ENCODE data around the gene ANO1.

The ANO1 gene

DNA sequence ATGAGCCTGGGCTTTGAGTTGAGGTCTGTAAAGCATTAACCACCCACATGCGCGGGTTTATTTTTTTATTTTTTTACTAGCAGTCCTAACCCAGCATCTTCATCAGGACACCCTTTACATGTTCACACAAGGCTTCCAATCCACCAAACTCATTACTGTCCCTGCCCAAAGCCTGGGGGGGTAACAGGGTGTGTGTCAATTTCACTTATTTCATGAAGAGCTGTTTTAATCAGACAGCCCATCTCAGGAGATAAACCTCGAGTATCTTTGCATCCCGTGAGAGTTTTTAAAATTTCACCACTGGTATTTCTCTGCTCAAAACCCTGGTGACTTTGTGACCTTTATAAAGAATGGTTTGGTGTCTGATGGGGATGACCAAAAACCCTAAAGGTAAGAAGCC lies 45.6 kb downstream of the ANO1 start:
- TF ChIP-seq CSDC2 (CRISPR knock-in tag; IDR thresholded peaks at IDR 0.05) (no peak), ZFP3 (CRISPR knock-in tag; IDR thresholded peaks at IDR 0.05) (no peak), ISL1 (CRISPR knock-in tag; IDR thresholded peaks at IDR 0.05) (no peak), SNAI2 (CRISPR knock-in tag; IDR thresholded peaks at IDR 0.05) (no peak), ARNTL (CRISPR knock-in tag; IDR thresholded peaks at IDR 0.05; ENCODE audit: borderline replicate concordance, low read depth) (no peak), ZC3H10 (CRISPR knock-in tag; IDR thresholded peaks at IDR 0.05) (no peak), GLIS3 (CRISPR knock-in tag; IDR thresholded peaks at IDR 0.05) (no peak), PPARA (CRISPR knock-in tag; IDR thresholded peaks at IDR 0.05; ENCODE audit: borderline replicate concordance) (no peak), ZNF565 (CRISPR knock-in tag; conservative IDR thresholded peaks at IDR 0.05; ENCODE audit: low read depth) (no peak), TOX (CRISPR knock-in tag; IDR thresholded peaks at IDR 0.05; ENCODE audit: borderline replicate concordance) (no peak), ZNF8 (CRISPR knock-in tag; IDR thresholded peaks at IDR 0.05) (no peak), TCF4 (CRISPR knock-in tag; IDR thresholded peaks at IDR 0.05; ENCODE audit: borderline replicate concordance) (no peak), OSR1 (CRISPR knock-in tag; IDR thresholded peaks at IDR 0.05) (no peak), BACH2 (CRISPR knock-in tag; IDR thresholded peaks at IDR 0.05; ENCODE audit: borderline replicate concordance) (no peak), ESRRG (CRISPR knock-in tag; IDR thresholded peaks at IDR 0.05) (no peak)
- TF ChIP-seq, protein P1, sequence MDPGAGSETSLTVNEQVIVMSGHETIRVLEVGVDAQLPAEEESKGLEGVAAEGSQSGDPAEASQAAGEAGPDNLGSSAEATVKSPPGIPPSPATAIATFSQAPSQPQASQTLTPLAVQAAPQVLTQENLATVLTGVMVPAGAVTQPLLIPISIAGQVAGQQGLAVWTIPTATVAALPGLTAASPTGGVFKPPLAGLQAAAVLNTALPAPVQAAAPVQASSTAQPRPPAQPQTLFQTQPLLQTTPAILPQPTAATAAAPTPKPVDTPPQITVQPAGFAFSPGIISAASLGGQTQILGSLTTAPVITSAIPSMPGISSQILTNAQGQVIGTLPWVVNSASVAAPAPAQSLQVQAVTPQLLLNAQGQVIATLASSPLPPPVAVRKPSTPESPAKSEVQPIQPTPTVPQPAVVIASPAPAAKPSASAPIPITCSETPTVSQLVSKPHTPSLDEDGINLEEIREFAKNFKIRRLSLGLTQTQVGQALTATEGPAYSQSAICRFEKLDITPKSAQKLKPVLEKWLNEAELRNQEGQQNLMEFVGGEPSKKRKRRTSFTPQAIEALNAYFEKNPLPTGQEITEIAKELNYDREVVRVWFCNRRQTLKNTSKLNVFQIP (CRISPR knock-in tag; IDR thresholded peaks at IDR 0.05; ENCODE audit: borderline replicate concordance, low read depth) = no peak
- TF ChIP-seq, protein P2, sequence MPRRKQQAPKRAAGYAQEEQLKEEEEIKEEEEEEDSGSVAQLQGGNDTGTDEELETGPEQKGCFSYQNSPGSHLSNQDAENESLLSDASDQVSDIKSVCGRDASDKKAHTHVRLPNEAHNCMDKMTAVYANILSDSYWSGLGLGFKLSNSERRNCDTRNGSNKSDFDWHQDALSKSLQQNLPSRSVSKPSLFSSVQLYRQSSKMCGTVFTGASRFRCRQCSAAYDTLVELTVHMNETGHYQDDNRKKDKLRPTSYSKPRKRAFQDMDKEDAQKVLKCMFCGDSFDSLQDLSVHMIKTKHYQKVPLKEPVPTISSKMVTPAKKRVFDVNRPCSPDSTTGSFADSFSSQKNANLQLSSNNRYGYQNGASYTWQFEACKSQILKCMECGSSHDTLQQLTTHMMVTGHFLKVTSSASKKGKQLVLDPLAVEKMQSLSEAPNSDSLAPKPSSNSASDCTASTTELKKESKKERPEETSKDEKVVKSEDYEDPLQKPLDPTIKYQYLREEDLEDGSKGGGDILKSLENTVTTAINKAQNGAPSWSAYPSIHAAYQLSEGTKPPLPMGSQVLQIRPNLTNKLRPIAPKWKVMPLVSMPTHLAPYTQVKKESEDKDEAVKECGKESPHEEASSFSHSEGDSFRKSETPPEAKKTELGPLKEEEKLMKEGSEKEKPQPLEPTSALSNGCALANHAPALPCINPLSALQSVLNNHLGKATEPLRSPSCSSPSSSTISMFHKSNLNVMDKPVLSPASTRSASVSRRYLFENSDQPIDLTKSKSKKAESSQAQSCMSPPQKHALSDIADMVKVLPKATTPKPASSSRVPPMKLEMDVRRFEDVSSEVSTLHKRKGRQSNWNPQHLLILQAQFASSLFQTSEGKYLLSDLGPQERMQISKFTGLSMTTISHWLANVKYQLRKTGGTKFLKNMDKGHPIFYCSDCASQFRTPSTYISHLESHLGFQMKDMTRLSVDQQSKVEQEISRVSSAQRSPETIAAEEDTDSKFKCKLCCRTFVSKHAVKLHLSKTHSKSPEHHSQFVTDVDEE (CRISPR knock-in tag; IDR thresholded peaks at IDR 0.05) = no peak
- TF ChIP-seq, protein P3, sequence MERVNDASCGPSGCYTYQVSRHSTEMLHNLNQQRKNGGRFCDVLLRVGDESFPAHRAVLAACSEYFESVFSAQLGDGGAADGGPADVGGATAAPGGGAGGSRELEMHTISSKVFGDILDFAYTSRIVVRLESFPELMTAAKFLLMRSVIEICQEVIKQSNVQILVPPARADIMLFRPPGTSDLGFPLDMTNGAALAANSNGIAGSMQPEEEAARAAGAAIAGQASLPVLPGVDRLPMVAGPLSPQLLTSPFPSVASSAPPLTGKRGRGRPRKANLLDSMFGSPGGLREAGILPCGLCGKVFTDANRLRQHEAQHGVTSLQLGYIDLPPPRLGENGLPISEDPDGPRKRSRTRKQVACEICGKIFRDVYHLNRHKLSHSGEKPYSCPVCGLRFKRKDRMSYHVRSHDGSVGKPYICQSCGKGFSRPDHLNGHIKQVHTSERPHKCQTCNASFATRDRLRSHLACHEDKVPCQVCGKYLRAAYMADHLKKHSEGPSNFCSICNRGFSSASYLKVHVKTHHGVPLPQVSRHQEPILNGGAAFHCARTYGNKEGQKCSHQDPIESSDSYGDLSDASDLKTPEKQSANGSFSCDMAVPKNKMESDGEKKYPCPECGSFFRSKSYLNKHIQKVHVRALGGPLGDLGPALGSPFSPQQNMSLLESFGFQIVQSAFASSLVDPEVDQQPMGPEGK (CRISPR knock-in tag; IDR thresholded peaks at IDR 0.05; ENCODE audit: borderline replicate concordance) = no peak
- TF ChIP-seq, protein P4, sequence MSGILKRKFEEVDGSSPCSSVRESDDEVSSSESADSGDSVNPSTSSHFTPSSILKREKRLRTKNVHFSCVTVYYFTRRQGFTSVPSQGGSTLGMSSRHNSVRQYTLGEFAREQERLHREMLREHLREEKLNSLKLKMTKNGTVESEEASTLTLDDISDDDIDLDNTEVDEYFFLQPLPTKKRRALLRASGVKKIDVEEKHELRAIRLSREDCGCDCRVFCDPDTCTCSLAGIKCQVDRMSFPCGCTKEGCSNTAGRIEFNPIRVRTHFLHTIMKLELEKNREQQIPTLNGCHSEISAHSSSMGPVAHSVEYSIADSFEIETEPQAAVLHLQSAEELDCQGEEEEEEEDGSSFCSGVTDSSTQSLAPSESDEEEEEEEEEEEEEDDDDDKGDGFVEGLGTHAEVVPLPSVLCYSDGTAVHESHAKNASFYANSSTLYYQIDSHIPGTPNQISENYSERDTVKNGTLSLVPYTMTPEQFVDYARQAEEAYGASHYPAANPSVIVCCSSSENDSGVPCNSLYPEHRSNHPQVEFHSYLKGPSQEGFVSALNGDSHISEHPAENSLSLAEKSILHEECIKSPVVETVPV (CRISPR knock-in tag; IDR thresholded peaks at IDR 0.05) = no peak
- no peak for ATAC-seq

DNA sequence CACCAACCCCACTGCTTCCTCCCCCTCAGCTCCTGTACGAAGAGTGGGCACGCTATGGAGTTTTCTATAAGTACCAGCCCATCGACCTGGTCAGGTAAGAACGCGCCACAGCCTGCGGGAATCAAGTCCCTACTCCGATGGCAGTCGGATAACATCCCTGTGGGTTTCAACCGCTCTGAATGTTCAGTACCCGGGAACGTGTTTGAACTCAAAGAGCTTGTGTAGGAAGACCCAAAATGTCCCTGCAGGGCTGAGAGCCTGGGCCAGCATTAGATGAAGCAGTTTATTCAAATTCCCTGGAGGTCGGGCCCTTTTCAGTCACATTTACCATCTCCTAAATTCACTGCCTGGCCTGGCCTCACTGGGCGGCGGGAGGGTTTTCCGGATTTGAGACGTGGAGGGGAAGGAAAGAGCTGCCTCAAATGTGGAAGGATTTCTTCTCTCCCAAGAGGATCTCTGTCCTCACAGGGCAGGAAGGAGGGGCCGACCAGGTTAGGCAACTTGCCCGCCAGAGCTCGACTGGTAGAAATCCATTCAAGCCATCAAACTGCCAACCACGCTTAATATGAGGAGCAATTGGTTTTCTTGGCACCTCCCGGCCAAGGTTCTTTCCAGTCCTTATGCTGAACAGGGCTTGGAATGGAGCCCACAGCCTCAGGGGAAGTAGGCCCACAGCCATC lies 46.3 kb downstream of the ANO1 start:
- TF ChIP-seq ZC3H10 (CRISPR knock-in tag; IDR thresholded peaks at IDR 0.05) (no peak), ZNF70 (CRISPR knock-in tag; IDR thresholded peaks at IDR 0.05) (no peak), RARB (CRISPR knock-in tag; IDR thresholded peaks at IDR 0.05) (no peak), ZFP3 (CRISPR knock-in tag; IDR thresholded peaks at IDR 0.05) (no peak), TOX (CRISPR knock-in tag; IDR thresholded peaks at IDR 0.05; ENCODE audit: borderline replicate concordance) (no peak), GLIS3 (CRISPR knock-in tag; IDR thresholded peaks at IDR 0.05) (no peak)
- TF ChIP-seq, protein P4 (CRISPR knock-in tag; IDR thresholded peaks at IDR 0.05) = no peak
- TF ChIP-seq, protein P2 (CRISPR knock-in tag; IDR thresholded peaks at IDR 0.05) = no peak
- TF ChIP-seq, protein P5, sequence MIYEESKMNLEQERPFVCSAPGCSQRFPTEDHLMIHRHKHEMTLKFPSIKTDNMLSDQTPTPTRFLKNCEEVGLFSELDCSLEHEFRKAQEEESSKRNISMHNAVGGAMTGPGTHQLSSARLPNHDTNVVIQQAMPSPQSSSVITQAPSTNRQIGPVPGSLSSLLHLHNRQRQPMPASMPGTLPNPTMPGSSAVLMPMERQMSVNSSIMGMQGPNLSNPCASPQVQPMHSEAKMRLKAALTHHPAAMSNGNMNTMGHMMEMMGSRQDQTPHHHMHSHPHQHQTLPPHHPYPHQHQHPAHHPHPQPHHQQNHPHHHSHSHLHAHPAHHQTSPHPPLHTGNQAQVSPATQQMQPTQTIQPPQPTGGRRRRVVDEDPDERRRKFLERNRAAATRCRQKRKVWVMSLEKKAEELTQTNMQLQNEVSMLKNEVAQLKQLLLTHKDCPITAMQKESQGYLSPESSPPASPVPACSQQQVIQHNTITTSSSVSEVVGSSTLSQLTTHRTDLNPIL (CRISPR knock-in tag; IDR thresholded peaks at IDR 0.05; ENCODE audit: low read depth) = no peak
- TF ChIP-seq, protein P1 (CRISPR knock-in tag; IDR thresholded peaks at IDR 0.05; ENCODE audit: borderline replicate concordance, low read depth) = no peak
- no peak for ATAC-seq

All from SK-N-SH treated with all-trans-retinoic acid at 6 μM for 48 hours (cell line).